Measurements from ENCODE around the gene CYGB. TPM values are rescaled to one million over a fixed set of nuclear protein-coding genes. Genes with fewer than 3 reads are reported as not detected.

CYGB gene
- total and polyA plus RNA-seq, 7 donors: 6.4 to 14.6 (median 11.0) TPM

DNA sequence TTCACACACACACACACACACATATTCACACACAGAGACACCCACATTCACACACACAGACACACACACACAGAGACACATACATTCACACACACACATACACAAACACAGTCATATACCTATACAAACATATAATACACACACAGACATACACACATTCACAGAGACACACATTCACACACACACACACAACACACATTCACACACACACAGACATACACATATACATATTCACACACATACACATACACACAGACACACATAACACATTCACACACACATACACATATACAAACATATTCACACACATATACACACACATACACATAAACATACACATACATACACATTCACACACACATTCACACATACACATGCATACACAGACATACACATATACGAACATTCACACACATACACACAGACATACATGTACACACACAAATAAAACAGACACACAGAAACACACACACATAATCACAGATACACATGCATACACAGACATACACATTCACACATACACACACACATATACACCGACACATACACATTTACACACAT lies 10.2 kb upstream of the CYGB start:
- peak overlapping the region; percentile 0 for H3K27ac ChIP-seq
- H3K9me3 ChIP-seq: no peaks in the 10 kb centered on the region
- intact Hi-C loops (cut with DNase I): loop anchor here in 1 of 2 donors (1.0 kb wide), 1 partner anchor 24 kb away; no protein-coding TSS in a partner anchor
- peaks cover 49% of the 10 kb centered on the region for H3K4me1 ChIP-seq
- TF ChIP-seq, protein P1, sequence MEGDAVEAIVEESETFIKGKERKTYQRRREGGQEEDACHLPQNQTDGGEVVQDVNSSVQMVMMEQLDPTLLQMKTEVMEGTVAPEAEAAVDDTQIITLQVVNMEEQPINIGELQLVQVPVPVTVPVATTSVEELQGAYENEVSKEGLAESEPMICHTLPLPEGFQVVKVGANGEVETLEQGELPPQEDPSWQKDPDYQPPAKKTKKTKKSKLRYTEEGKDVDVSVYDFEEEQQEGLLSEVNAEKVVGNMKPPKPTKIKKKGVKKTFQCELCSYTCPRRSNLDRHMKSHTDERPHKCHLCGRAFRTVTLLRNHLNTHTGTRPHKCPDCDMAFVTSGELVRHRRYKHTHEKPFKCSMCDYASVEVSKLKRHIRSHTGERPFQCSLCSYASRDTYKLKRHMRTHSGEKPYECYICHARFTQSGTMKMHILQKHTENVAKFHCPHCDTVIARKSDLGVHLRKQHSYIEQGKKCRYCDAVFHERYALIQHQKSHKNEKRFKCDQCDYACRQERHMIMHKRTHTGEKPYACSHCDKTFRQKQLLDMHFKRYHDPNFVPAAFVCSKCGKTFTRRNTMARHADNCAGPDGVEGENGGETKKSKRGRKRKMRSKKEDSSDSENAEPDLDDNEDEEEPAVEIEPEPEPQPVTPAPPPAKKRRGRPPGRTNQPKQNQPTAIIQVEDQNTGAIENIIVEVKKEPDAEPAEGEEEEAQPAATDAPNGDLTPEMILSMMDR (IDR thresholded peaks at IDR 0.05): no peak
- H3K27me3 ChIP-seq (ENCODE audit: insufficient read depth in 3 of 3, low read length in 2 of 3): no peaks in the 10 kb centered on the region
- WGBS, 3 donors: 75 to 86% (median 85%) methylated on average over 2 of the region's 2 CpGs
- no peak for DNase-seq
- no peaks in the 10 kb centered on the region for H3K36me3 ChIP-seq (ENCODE audit: insufficient read depth in 1 of 2, low read depth in 1 of 2)
- no peak for ATAC-seq
- H3K4me3 ChIP-seq: peak overlapping the region; percentile 27

DNA sequence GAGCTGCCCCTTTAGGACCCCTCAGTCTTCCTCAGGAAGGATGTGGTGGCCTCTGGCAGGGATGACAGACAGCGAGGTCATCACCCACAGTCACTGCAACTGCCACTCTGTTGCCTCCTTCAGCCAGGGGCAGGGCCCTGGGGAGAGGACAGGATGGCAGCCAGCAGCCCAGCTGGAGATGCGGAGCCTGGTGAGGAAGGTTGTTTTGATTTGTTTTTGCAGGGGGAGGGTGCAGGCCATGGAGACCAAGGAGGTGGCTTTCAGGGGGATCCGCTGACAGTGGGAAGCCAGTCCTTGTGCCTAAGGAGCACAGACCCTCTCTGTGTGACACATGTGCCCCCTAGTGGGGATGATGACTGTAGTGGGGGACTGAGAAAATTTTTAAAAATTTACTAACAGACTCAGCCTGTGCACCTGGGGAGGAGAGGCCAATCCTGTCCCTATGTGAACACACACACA lies 9.7 kb upstream of the CYGB start:
- 29 to 60% (median 37%) methylated on average over 3 of the region's 3 CpGs for WGBS, 3 donors
- no peak overlapping the region for H3K27ac ChIP-seq
- H3K4me1 ChIP-seq: peaks cover 49% of the 10 kb centered on the region
- no peak overlapping the region for H3K4me3 ChIP-seq
- H3K36me3 ChIP-seq (ENCODE audit: insufficient read depth in 1 of 2, low read depth in 1 of 2): no peaks in the 10 kb centered on the region
- DNase-seq (peak in 1 of 2 donors; percentile 40), ATAC-seq (peak; percentile 74 to 80 (median 78))
- TF ChIP-seq, protein P1 (IDR thresholded peaks at IDR 0.05): peak; percentile 66
- H3K27me3 ChIP-seq (ENCODE audit: insufficient read depth in 3 of 3, low read length in 2 of 3): no peaks in the 10 kb centered on the region
- no peaks in the 10 kb centered on the region for H3K9me3 ChIP-seq
- intact Hi-C loops (cut with DNase I): loop anchor here in 1 of 2 donors (1.0 kb wide), 1 partner anchor 24 kb away; no protein-coding TSS in a partner anchor

DNA sequence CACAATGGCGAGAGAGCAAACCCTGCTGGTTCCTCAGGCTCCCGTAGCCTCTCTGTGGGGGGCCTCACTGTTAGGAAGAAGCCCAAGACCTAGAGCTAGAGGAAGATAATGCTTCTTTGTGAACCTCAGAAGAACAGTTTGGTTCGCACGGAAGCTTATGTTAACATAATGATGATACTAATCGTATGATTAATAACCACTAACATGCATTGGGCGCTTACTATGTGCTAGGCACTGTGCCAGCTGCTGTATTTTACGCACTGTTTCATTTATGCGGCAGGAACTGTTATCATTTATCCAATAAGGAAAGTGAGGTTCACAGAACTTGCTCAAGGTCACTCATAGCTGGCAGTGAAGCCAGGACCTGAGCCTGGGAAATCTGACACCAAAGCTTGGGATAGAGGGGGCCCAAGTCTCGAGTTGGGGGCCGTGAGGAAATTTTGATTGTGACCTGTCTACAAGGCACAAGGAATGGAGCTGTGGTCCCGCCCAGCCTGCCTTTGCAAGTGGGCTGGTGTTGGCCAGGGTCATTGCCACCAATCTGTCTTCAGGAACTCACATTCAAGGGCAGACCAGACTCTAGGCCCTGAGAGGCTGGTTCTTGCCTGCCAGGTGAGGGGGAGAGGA lies 9.2 kb upstream of the CYGB start:
- no peaks in the 10 kb centered on the region for H3K9me3 ChIP-seq
- no peaks in the 10 kb centered on the region for H3K36me3 ChIP-seq (ENCODE audit: insufficient read depth in 1 of 2, low read depth in 1 of 2)
- H3K4me3 ChIP-seq: no peak overlapping the region
- peaks cover 49% of the 10 kb centered on the region for H3K4me1 ChIP-seq
- DNase-seq: no peak
- WGBS, 3 donors: 53 to 74% (median 61%) methylated on average over 11 of the region's 11 CpGs
- intact Hi-C loops (cut with DNase I): loop anchor here in 1 of 2 donors (1.0 kb wide), 1 partner anchor 23 kb away; no protein-coding TSS in a partner anchor
- no peaks in the 10 kb centered on the region for H3K27me3 ChIP-seq (ENCODE audit: insufficient read depth in 3 of 3, low read length in 2 of 3)
- ATAC-seq: peak in 1 of 4 donors; percentile 4
- TF ChIP-seq, protein P1 (IDR thresholded peaks at IDR 0.05): no peak
- no peak overlapping the region for H3K27ac ChIP-seq

DNA sequence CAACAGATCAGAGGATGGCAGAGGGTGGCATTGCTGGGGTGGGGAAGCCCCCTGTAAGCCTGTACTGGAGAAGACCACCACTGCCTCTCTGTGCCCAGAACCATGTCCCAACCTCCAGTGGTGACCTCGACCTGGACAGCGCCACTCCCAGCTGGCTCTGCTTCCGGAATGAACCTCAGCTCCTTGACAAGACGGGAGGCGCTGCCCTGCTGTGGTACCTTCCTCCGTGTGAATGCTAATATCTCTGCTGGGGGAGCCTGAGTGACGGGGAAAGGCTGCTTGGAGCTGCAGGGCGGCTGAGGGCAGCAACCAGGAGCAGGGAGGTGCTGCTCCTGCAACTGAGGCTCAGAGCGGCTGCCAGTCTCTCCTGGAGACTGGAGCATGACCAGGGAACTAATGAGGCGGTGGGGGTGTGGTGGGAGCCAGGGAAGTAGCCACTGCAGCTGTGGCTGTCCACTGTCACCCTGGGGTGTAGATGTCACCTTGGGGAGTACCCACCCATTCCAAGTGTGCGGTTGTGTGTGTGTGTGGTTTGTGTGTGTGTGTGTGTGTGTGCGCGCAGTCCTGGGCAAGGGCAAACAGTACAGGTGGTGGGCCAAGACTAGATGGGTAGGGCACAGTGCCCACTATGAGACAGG lies 8.5 kb upstream of the CYGB start:
- 61 to 77% (median 69%) methylated on average over 13 of the region's 13 CpGs for WGBS, 3 donors
- no peaks in the 10 kb centered on the region for H3K9me3 ChIP-seq
- no peak for DNase-seq
- H3K27me3 ChIP-seq (ENCODE audit: insufficient read depth in 3 of 3, low read length in 2 of 3): no peaks in the 10 kb centered on the region
- peaks cover 45% of the 10 kb centered on the region for H3K4me1 ChIP-seq
- intact Hi-C loops (cut with DNase I): no loop called here
- H3K36me3 ChIP-seq (ENCODE audit: insufficient read depth in 1 of 2, low read depth in 1 of 2): no peaks in the 10 kb centered on the region
- TF ChIP-seq, protein P1 (IDR thresholded peaks at IDR 0.05): no peak
- H3K27ac ChIP-seq: no peak overlapping the region
- ATAC-seq: no peak
- no peak overlapping the region for H3K4me3 ChIP-seq
